ENCODE measurements around the gene CDH4. TPM values are rescaled to one million over a fixed set of nuclear protein-coding genes. Genes with fewer than 3 reads are reported as not detected.

Gene CDH4
- total RNA-seq, 2 donors from 2014 or later, result 0.06 to 0.08 TPM

DNA sequence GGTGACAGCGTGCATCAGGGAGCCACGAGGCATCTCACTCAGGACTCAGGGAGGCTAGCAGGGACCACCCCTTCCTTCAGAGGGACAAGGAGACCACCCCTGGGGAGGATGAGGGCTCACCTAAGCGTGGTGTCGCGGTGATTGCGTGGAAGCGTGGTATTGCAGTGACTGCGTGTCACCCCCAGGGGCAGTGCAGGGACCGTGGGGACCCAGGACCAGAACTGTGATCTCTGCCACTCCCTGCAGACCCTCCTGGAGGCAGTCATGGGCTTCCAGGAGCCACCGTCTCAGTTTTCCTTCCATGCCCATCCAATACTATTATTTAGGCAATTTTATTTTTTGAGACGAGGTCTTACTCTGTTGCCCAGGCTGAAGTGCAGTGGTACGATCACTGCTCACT, 666.5 kb downstream of the CDH4 start:
- intact Hi-C loops (cut with DNase I), result no loop called here
- ATAC-seq (no peak), DNase-seq (no peak)

DNA sequence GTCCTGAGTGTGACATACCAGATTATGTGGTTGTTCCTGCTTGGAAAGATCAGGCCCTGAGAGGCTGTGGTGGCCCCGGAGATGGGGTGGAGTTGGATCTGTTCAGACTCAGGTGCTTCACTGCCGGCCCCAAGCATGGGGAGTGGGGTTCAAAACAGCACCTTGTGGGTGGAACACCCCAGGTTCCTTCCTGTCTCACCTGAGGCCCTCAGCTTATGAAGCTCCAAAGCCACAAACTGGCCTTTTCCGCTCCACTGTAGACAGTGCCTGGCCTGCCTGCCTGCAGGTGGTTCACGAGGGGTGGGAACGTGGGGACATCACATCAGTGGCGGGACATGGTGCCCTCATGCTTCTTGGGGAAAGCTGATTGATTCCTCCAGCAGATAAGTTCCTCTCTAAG, 667.2 kb downstream of the CDH4 start:
- ATAC-seq (no peak), DNase-seq (no peak)
- intact Hi-C loops (cut with DNase I), result no loop called here

- DNase-seq, result no peak
- intact Hi-C loops (cut with DNase I), result no loop called here
- ATAC-seq, result no peak
Observed at GRCh38 chr20:61919675-61920365, 667.8 kb downstream of the CDH4 start.

DNA sequence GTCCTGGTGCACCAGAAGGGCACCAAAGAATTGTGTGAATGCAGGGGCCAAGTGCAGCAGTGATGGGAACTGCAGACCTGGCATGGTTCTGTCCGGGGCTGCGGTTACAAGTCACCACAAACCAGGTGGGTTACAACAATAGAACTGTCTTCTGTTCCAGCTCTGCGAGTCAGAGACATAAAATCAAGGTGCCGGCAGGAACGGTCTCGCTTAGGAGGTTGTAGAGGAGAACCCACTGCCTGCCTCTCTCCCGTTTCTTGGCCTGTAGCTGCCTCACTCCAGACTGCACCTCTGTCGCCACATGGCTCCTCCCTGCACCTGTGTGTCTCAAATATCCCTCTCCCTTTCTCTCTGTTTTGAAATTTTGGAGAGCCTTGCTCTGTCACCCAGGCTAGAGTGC, 670.4 kb downstream of the CDH4 start:
- ATAC-seq (no peak), DNase-seq (no peak)
- intact Hi-C loops (cut with DNase I), result no loop called here

GRCh38 chr20:61922936-61923335, 670.9 kb downstream of the CDH4 start:
- ATAC-seq, result no peak
- DNase-seq, result no peak
- intact Hi-C loops (cut with DNase I), result no loop called here

GRCh38 chr20:61923371-61924166, 671.5 kb downstream of the CDH4 start:
- ATAC-seq (no peak), DNase-seq (no peak)
- intact Hi-C loops (cut with DNase I), result no loop called here

GRCh38 chr20:61924211-61924857, 672.3 kb downstream of the CDH4 start:
- no peak for DNase-seq
- no peak for ATAC-seq
- intact Hi-C loops (cut with DNase I), result no loop called here

DNA sequence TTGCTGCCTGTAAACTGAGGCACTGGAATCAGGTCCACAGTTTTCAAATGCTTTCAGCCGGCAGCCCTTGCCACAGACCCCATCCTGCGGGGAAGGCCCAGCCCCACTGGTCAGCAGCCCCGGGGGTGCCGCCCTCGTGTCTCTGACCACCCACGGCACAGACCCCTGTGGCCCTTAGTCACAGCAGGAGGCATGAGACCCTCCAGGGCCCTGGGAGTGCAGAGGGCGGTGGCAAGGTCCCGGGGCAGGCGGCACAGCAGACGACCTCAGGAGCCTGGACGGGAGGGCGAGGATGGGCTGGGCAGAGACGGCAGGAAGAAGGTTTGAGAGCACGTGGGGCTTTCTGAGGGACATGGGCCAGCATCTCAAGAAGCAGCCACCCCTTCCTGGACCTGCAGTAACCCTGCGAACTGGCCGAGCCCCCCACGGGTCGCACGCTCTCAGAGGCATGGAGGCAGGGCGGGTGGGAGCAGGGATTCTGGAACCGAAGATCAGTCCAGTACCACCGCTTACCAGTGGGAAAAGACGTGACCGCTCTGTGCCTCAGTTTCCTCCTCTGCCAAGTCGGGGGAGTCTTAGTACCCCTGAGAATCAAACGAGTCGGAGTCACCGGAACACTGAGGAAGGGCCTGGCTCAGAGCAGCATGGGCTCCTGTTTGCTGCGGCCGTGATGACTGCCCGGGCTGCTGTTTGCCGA, 672.9 kb downstream of the CDH4 start:
- intact Hi-C loops (cut with DNase I), result no loop called here
- DNase-seq (no peak), ATAC-seq (no peak)

GRCh38 chr20:61925555-61926252, 673.6 kb downstream of the CDH4 start:
- no peak for DNase-seq
- no peak for ATAC-seq
- intact Hi-C loops (cut with DNase I), result no loop called here

GRCh38 chr20:61926253-61926613, 674.2 kb downstream of the CDH4 start:
- no peak for ATAC-seq
- DNase-seq, result no peak
- intact Hi-C loops (cut with DNase I), result no loop called here

DNA sequence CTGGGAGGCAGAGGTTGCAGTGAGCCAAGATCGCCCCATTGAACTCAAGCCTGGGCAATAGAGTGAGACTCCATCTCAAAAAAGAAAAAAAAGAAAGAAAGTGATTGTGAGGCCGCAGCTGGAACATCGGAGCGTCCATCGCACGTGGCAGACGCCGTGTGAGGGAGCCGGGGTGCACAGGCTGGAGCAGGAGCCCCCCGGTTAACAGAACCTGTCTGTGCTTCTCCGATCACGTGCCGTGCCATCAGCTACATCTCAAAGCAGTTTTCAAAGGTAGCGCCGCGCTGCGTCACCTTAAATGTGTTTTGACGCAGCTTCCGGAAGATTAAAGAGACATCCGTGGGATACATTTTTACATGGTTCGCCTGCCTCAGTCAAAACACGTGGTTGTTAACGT, 674.7 kb downstream of the CDH4 start:
- no peak for ATAC-seq
- DNase-seq, result no peak
- intact Hi-C loops (cut with DNase I), result no loop called here

GRCh38 chr20:61927193-61927825, 675.2 kb downstream of the CDH4 start:
- ATAC-seq, result no peak
- intact Hi-C loops (cut with DNase I), result no loop called here
- no peak for DNase-seq

- intact Hi-C loops (cut with DNase I), result no loop called here
- no peak for DNase-seq
- no peak for ATAC-seq
Observed at GRCh38 chr20:61927826-61928541, 675.9 kb downstream of the CDH4 start.

GRCh38 chr20:61929561-61929960, 677.5 kb downstream of the CDH4 start:
- no peak for ATAC-seq
- no peak for DNase-seq
- intact Hi-C loops (cut with DNase I), result no loop called here

GRCh38 chr20:61929971-61930666, 678.1 kb downstream of the CDH4 start:
- ATAC-seq (no peak), DNase-seq (no peak)
- intact Hi-C loops (cut with DNase I), result no loop called here

- intact Hi-C loops (cut with DNase I), result no loop called here
- DNase-seq (peak; percentile 14), ATAC-seq (no peak)
Observed at GRCh38 chr20:61930776-61931475, 678.9 kb downstream of the CDH4 start.
